ENCODE results near the gene FPR2.

- TF ChIP-seq MAX (IDR thresholded peaks at IDR 0.05), result no peak
- TF ChIP-seq CTCF (IDR thresholded peaks at IDR 0.05; ENCODE audit: low read depth, low read length, missing input control), result no peak
- no peak for TF ChIP-seq SP1 (IDR thresholded peaks at IDR 0.05)
- TF ChIP-seq, protein P1, sequence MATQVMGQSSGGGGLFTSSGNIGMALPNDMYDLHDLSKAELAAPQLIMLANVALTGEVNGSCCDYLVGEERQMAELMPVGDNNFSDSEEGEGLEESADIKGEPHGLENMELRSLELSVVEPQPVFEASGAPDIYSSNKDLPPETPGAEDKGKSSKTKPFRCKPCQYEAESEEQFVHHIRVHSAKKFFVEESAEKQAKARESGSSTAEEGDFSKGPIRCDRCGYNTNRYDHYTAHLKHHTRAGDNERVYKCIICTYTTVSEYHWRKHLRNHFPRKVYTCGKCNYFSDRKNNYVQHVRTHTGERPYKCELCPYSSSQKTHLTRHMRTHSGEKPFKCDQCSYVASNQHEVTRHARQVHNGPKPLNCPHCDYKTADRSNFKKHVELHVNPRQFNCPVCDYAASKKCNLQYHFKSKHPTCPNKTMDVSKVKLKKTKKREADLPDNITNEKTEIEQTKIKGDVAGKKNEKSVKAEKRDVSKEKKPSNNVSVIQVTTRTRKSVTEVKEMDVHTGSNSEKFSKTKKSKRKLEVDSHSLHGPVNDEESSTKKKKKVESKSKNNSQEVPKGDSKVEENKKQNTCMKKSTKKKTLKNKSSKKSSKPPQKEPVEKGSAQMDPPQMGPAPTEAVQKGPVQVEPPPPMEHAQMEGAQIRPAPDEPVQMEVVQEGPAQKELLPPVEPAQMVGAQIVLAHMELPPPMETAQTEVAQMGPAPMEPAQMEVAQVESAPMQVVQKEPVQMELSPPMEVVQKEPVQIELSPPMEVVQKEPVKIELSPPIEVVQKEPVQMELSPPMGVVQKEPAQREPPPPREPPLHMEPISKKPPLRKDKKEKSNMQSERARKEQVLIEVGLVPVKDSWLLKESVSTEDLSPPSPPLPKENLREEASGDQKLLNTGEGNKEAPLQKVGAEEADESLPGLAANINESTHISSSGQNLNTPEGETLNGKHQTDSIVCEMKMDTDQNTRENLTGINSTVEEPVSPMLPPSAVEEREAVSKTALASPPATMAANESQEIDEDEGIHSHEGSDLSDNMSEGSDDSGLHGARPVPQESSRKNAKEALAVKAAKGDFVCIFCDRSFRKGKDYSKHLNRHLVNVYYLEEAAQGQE (IDR thresholded peaks at IDR 0.05), result no peak
- TF ChIP-seq TAF1 (conservative IDR thresholded peaks at IDR 0.05), result no peak
- TF ChIP-seq JUND (IDR thresholded peaks at IDR 0.05), result no peak
Measured at GRCh38 chr19:51779703-51780102, 18.7 kb downstream of the FPR2 start.
